Upper lobe of right lung (tissue), 1 donor: ENCODE measurements around the gene TEF. TPM values are rescaled to one million over a fixed set of nuclear protein-coding genes. Genes with fewer than 3 reads are reported as not detected.

ENCODE experiments used
- ATAC-seq: fragments of 200-7000 bp; cut with Tn5 transposase; one replicate; pipeline ENCODE4 v1.9.1; 2020; ENCODE audit warnings: mild to moderate bottlenecking, moderate library complexity
- DNase-seq: peaks from one replicate; pipeline ENCODE4 v3.0.0-alpha.2; 2020
- H3K27ac ChIP-seq: fragments of 200-600 bp; one replicate; pipeline ENCODE4 v1.8.0; 2022
- H3K27me3 ChIP-seq: fragments of 200-600 bp; one replicate; pipeline ENCODE4 v1.8.0; 2022; ENCODE audit warnings: mild to moderate bottlenecking
- H3K36me3 ChIP-seq: fragments of 200-600 bp; one replicate; pipeline ENCODE4 v1.8.0; 2022
- H3K4me1 ChIP-seq: fragments of 200-600 bp; one replicate; pipeline ENCODE4 v1.8.0; 2022
- H3K4me3 ChIP-seq: fragments of 200-600 bp; one replicate; pipeline ENCODE4 v1.8.0; 2022; ENCODE audit warnings: mild to moderate bottlenecking
- H3K9me3 ChIP-seq: fragments of 200-600 bp; one replicate; pipeline ENCODE4 v1.8.0; 2022
- intact Hi-C: fragments of 100-400 bp; cut with DNase I; formaldehyde crosslinking; loops from one replicate; pipeline ENCODE4 v1.11.0; 2022
- long read RNA-seq: library from polyadenylated mRNA; unstranded; transcript quantifications from one replicate; pipeline ENCODE4 v2.0.0, GENCODE V29; 2021
- total RNA-seq: library from RNA; stranded (reverse); fragmentation: NEBNext Ultra II Directional; extraction: Animal tissue kit (Norgen Biotek cat#: 25700); gene quantifications from one replicate; pipeline ENCODE4 v1.2.1, GENCODE V29; 2021
- TF ChIP-seq, protein P1 (sequence below): fragments of 200-600 bp; IDR thresholded peaks from one replicate; pipeline ENCODE4 v1.8.0; 2022; ENCODE audit warnings: antibody characterized with exemption
- donor health status: DM: no; HTN: yes; CAD: no; lungs with severe emphysema.

The TEF gene, protein sequence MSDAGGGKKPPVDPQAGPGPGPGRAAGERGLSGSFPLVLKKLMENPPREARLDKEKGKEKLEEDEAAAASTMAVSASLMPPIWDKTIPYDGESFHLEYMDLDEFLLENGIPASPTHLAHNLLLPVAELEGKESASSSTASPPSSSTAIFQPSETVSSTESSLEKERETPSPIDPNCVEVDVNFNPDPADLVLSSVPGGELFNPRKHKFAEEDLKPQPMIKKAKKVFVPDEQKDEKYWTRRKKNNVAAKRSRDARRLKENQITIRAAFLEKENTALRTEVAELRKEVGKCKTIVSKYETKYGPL
- 45.6 TPM for total RNA-seq
- long read RNA-seq, full-length matches to known transcripts = 45 of 166 reads
- long read RNA-seq, partial matches to known transcripts = 82 of 166 reads
- long read RNA-seq, other reads (novel, unspliced or antisense) = 39 of 166 reads

DNA sequence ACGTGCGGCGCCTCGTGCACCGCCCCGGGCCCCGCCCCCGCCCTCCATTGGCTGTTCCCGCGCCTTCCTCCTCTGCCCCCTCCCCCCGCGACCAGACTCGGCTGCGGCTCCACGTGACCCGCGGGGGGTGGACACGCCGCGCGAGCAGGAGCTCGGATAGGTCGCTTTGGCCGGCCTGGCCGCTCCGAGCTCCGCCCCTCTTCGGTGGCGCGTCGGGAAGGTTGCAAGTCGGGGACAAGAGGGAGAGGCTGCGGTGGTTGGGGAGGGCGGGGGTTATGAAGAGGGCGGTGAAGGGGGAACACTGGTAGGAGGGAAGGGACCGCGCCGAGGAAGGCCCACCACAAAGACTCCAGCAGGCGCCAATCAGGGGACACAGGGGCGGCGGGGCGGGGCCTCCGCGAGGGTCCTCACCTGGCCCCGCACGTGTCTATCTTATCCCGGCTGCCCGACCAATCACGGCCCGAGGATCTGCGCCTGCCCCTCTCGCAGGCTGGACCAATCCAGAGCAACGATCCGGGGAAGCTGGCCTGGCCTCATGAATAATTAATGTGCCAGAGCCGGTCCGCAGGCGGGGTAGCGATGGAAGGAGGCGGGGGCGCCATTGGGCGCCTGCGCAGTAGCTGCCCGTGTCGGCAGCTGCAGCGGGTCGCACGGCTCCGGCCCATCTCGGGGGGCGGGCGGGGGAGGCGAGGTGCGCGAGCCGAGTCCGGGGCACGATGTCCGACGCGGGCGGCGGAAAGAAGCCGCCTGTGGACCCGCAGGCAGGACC is at the start of gene TEF:
Gene TEF, plus strand, starts transcription at position 614 of the 769 bp plus-strand sequence. Its CDS starts 103 bp downstream, at position 717.
- TF ChIP-seq, protein P1, sequence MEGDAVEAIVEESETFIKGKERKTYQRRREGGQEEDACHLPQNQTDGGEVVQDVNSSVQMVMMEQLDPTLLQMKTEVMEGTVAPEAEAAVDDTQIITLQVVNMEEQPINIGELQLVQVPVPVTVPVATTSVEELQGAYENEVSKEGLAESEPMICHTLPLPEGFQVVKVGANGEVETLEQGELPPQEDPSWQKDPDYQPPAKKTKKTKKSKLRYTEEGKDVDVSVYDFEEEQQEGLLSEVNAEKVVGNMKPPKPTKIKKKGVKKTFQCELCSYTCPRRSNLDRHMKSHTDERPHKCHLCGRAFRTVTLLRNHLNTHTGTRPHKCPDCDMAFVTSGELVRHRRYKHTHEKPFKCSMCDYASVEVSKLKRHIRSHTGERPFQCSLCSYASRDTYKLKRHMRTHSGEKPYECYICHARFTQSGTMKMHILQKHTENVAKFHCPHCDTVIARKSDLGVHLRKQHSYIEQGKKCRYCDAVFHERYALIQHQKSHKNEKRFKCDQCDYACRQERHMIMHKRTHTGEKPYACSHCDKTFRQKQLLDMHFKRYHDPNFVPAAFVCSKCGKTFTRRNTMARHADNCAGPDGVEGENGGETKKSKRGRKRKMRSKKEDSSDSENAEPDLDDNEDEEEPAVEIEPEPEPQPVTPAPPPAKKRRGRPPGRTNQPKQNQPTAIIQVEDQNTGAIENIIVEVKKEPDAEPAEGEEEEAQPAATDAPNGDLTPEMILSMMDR = no peak
- DNase-seq (peak; percentile 100), ATAC-seq (peak; percentile 91)
- Histone ChIP-seq H3K27ac (peak within 1 kb of the TSS; percentile 99), H3K4me3 (peak within 1 kb of the TSS; percentile 88), H3K27me3 (no peaks in the 10 kb centered on the region), H3K9me3 (no peaks in the 10 kb centered on the region), H3K36me3 (no peaks in the 10 kb centered on the region), H3K4me1 (peaks cover 14% of the 10 kb centered on the region)
- intact Hi-C loops = no loop called here

DNA sequence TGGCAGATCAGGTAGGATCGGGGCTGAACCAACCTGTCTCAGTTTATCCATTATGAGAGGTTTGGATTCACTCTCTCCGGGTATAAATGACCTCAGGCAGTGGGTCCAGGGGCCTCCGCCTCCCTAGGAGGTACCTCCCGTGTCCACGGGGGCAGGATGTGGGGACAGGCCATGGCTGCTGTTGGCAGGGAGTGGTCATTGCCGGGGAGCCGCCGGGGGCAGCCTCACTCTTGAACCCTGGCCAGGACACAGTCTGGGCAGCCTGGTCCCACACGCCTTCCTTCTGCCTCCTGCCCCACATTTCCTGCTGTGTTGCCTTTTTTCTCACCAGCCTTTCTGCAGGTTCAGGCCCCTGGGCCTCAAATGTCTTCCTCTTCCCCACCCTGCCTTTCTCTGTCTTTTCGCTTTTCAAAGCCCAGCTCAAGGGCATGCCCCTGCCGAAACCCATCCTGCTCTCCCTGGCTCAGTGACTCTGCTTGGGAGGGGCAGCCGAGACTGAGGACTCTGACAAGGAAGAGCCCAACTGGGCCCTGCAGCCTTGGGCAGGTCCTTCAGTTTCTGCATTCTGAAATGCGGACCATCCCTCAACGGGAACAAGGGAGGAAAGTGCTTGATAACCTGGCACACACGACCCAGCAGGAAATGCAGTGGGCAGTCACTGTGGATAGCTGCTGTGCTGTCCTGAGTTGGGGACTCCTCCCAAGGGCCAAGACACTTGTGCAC is 49.4 kb upstream of the TEF start:
- H3K27me3 ChIP-seq = no peaks in the 10 kb centered on the region
- intact Hi-C loops = no loop called here
- no peak overlapping the region for H3K4me3 ChIP-seq
- DNase-seq (no peak), ATAC-seq (no peak)
- no peaks in the 10 kb centered on the region for H3K4me1 ChIP-seq
- H3K27ac ChIP-seq = no peak overlapping the region
- TF ChIP-seq, protein P1 = no peak
- peaks cover 64% of the 10 kb centered on the region for H3K36me3 ChIP-seq
- H3K9me3 ChIP-seq = no peaks in the 10 kb centered on the region

DNA sequence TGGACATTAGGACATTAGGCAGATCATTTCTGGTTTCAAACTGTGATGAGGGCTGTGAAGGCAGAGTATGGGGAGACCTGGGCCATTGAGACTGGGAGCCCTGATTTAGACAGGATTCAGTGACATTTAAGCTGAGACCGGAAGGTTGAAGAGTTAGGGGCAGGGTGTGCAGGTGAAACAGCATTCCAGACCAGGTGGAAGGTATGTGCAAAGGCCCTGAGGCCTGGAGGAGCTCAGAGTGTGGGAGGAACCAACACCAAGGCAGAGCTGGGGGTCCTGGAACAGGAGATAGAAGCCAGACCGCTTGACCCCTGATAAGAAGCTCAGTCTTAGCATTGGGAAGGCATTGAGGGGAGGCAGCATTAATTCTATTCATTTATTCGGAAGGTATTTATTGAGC is 47.9 kb upstream of the TEF start:
- intact Hi-C loops = no loop called here
- DNase-seq (no peak), ATAC-seq (no peak)
- Histone ChIP-seq H3K9me3 (no peaks in the 10 kb centered on the region), H3K27ac (no peak overlapping the region), H3K36me3 (peaks cover 54% of the 10 kb centered on the region), H3K27me3 (no peaks in the 10 kb centered on the region), H3K4me3 (no peak overlapping the region), H3K4me1 (no peaks in the 10 kb centered on the region)
- TF ChIP-seq, protein P1 = no peak

DNA sequence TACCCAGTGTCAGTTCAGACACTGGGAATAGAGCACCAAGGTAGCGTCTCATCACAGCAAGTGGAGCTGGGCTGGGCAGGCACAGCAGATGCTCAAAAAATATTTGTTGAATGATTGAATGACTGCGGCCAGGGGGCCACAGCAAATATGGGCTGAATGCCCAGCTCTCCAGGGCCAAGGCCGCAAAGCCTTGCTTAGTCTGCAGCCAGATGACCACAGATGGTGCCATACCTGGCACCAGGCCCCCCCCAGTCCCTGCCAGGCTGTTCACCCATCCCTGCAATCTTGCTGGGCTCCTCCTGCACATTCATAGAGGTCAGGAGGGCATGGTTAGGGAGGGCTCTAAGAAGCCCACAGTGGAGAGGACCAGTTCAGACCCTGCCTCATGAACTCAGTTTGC is 47.5 kb upstream of the TEF start:
- H3K27ac ChIP-seq = no peak overlapping the region
- intact Hi-C loops = no loop called here
- ATAC-seq (no peak), DNase-seq (no peak)
- H3K27me3 ChIP-seq = no peaks in the 10 kb centered on the region
- H3K36me3 ChIP-seq = peaks cover 54% of the 10 kb centered on the region
- TF ChIP-seq, protein P1 = no peak
- no peak overlapping the region for H3K4me3 ChIP-seq
- no peaks in the 10 kb centered on the region for H3K9me3 ChIP-seq
- H3K4me1 ChIP-seq = no peaks in the 10 kb centered on the region

DNA sequence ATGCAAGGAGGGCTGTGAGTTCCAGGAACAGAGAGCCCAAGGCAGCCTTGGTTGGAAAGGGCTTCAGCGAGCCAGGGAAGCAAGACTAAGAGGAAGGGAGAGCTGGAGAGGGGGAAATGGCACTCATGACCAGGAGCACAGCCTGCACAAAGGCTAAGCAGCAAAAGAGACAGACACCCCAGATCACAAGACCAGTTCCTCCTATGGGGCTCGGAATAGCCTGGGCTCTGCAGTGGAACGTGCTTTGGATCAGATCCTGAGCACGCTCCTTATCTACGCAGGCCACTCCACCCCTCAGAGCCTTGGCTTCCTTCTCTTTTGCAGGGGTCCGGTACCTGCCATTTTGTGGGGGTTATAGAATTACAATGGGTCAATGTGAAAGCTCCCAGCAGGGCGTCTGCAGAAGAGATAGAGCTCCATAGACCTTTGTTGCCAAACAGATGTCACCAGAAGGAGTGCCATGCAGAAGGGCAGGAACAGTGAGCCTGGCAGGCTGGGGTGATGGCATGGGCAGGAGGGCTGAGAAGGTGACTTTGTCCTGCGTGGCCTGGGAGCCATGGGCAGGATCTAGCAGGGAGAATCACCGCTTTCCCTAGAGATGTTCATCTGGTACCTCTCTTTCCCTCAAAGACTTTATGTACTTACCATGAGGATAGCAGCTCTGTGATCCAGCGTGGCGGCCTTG is 46.6 kb upstream of the TEF start:
- ATAC-seq = peak; percentile 58

More for the DNA sequence above, 46.6 kb upstream of the TEF start:
- H3K4me1 ChIP-seq = no peaks in the 10 kb centered on the region
- DNase-seq = no peak
- no peak overlapping the region for H3K4me3 ChIP-seq
- H3K27ac ChIP-seq = no peak overlapping the region
- no peaks in the 10 kb centered on the region for H3K27me3 ChIP-seq
- TF ChIP-seq, protein P1 = no peak
- no peaks in the 10 kb centered on the region for H3K9me3 ChIP-seq
- intact Hi-C loops = no loop called here
- H3K36me3 ChIP-seq = peaks cover 54% of the 10 kb centered on the region
